AML-193 (cell line): ENCODE measurements around the gene ACE2.

Source experiments
- DNase-seq, 2 experiments: peaks; one replicate each; lab custom pipeline; 2025; lab: John Stamatoyannopoulos, UW

ACE2 gene

GRCh38 chrX:15574017-15574416 lies 26.7 kb downstream of the ACE2 start:
- DNase-seq: no peak

- DNase-seq: no peak
Observed at GRCh38 chrX:15570145-15570544, 30.6 kb downstream of the ACE2 start.

GRCh38 chrX:15567886-15568616 lies 32.7 kb downstream of the ACE2 start:
- peak in 1 of 2 experiments; percentile 7 for DNase-seq

GRCh38 chrX:15567267-15567666 lies 33.5 kb downstream of the ACE2 start:
- no peak for DNase-seq

GRCh38 chrX:15566244-15566643 lies 34.5 kb downstream of the ACE2 start:
- no peak for DNase-seq

GRCh38 chrX:15564981-15565579 lies 35.7 kb downstream of the ACE2 start:
- DNase-seq: peak; percentile 26 to 38

GRCh38 chrX:15563056-15563455 lies 37.7 kb downstream of the ACE2 start:
- DNase-seq: no peak

GRCh38 chrX:15560924-15561323 lies 39.8 kb downstream of the ACE2 start:
- no peak for DNase-seq

GRCh38 chrX:15559227-15559626 lies 41.5 kb downstream of the ACE2 start:
- no peak for DNase-seq

- no peak for DNase-seq
Observed at GRCh38 chrX:15549189-15550012, 51.4 kb downstream of the ACE2 start.

GRCh38 chrX:15547356-15547755 lies 53.4 kb downstream of the ACE2 start:
- DNase-seq: no peak

GRCh38 chrX:15546745-15547144 lies 54.0 kb downstream of the ACE2 start:
- DNase-seq: peak; percentile 58 to 66

GRCh38 chrX:15530318-15530717 lies 70.4 kb downstream of the ACE2 start:
- no peak for DNase-seq

- no peak for DNase-seq
Observed at GRCh38 chrX:15529165-15529564, 71.6 kb downstream of the ACE2 start.

GRCh38 chrX:15525664-15526416 lies 74.9 kb downstream of the ACE2 start:
- no peak for DNase-seq

- no peak for DNase-seq
Observed at GRCh38 chrX:15524417-15524816, 76.3 kb downstream of the ACE2 start.

GRCh38 chrX:15523088-15523487 lies 77.7 kb downstream of the ACE2 start:
- no peak for DNase-seq

- DNase-seq: no peak
Observed at GRCh38 chrX:15522464-15522863, 78.3 kb downstream of the ACE2 start.

- DNase-seq: no peak
Observed at GRCh38 chrX:15515931-15516330, 84.8 kb downstream of the ACE2 start.

GRCh38 chrX:15514279-15514678 lies 86.5 kb downstream of the ACE2 start:
- no peak for DNase-seq

- DNase-seq: no peak
Observed at GRCh38 chrX:15512401-15512965, 88.3 kb downstream of the ACE2 start.

GRCh38 chrX:15511563-15511962 lies 89.2 kb downstream of the ACE2 start:
- DNase-seq: no peak
